HG03097 (cell line): ENCODE measurements around the gene ENTPD1.
A peak's percentile ranks its signal among the peaks of the same experiment; 100 is the strongest.
"Not testable (repeated sequence)": the region's sequence is repeated elsewhere in the genome, so short reads cannot be mapped to it uniquely, and the experiment has no call there.

Experiments used
- ATAC-seq: cut with Tn5 transposase; IDR thresholded peaks from one replicate; pipeline ENCODE4 v1.9.1; 2021; ENCODE audit not compliant: unreplicated experiment, low FRiP score

Gene ENTPD1

GRCh38 chr10:95756809-95757684 is 1.1 kb downstream of the ENTPD1 start:
- no peak for ATAC-seq

- peak; percentile 36 for ATAC-seq
These were observed 2.5 kb downstream of the ENTPD1 start for GRCh38 chr10:95758351-95759025.

GRCh38 chr10:95759233-95759826 is 3.4 kb downstream of the ENTPD1 start:
- no peak for ATAC-seq

GRCh38 chr10:95761939-95762492 is 6.1 kb downstream of the ENTPD1 start:
- ATAC-seq: no peak

- ATAC-seq: peak; percentile 68
These were observed 12.1 kb downstream of the ENTPD1 start for GRCh38 chr10:95767884-95768556.

GRCh38 chr10:95770084-95770720 is 14.2 kb downstream of the ENTPD1 start:
- no peak for ATAC-seq

- ATAC-seq: not testable (repeated sequence)
These were observed 17.5 kb downstream of the ENTPD1 start for GRCh38 chr10:95773454-95773853.

GRCh38 chr10:95777638-95778037 is 21.7 kb downstream of the ENTPD1 start:
- ATAC-seq: not testable (repeated sequence)

GRCh38 chr10:95782318-95782717 is 26.4 kb downstream of the ENTPD1 start:
- no peak for ATAC-seq

- ATAC-seq: peak; percentile 36
These were observed 27.8 kb downstream of the ENTPD1 start for GRCh38 chr10:95783741-95784140.

GRCh38 chr10:95784279-95784913 is 28.4 kb downstream of the ENTPD1 start:
- ATAC-seq: peak; percentile 6

- peak; percentile 33 for ATAC-seq
These were observed 29.4 kb downstream of the ENTPD1 start for GRCh38 chr10:95785317-95785716.

- ATAC-seq: no peak
These were observed 30.1 kb downstream of the ENTPD1 start for GRCh38 chr10:95785942-95786669.

- ATAC-seq: no peak
These were observed 31.5 kb downstream of the ENTPD1 start for GRCh38 chr10:95787447-95787846.

- ATAC-seq: no peak
These were observed 32.9 kb downstream of the ENTPD1 start for GRCh38 chr10:95788830-95789229.

- no peak for ATAC-seq
These were observed 33.9 kb downstream of the ENTPD1 start for GRCh38 chr10:95789902-95790301.

GRCh38 chr10:95790982-95791381 is 35.0 kb downstream of the ENTPD1 start:
- no peak for ATAC-seq

- no peak for ATAC-seq
These were observed 35.5 kb downstream of the ENTPD1 start for GRCh38 chr10:95791425-95791979.
